Uterus (tissue), 2 donors: ENCODE data around the gene MAP3K5.

Source experiments
- CTCF ChIP-seq, 4 experiments: fragments of 200-600 bp in 2 of 4; fragments of 450-650 bp in 2 of 4; sonication (generic) in 2 of 4; IDR thresholded peaks; one replicate each; pipeline ENCODE4 v1.5.1; 2016 to 2019; ENCODE audit warnings: antibody characterized with exemption in 4 of 4, mild to moderate bottlenecking in 2 of 4, moderate library complexity in 1 of 4
- POLR2A ChIP-seq, 2 donors: fragments of 450-650 bp; IDR thresholded peaks; one replicate each; pipeline ENCODE4 v1.6.1; 2016; ENCODE audit warnings: antibody characterized with exemption in 2 of 2, mild to moderate bottlenecking in 1 of 2, moderate library complexity in 1 of 2

- TF ChIP-seq CTCF (IDR thresholded peaks at IDR 0.05) = no peak
- no peak for TF ChIP-seq POLR2A (IDR thresholded peaks at IDR 0.05)
These were observed 54.2 kb downstream of the MAP3K5 start for GRCh38 chr6:136737871-136738691.
